NCI-H1092 (cell line): ENCODE results near the gene SAP130.

ENCODE experiments used
- DNase-seq: peaks from one replicate; lab custom pipeline; 2025; lab: John Stamatoyannopoulos, UW

Gene SAP130

DNA sequence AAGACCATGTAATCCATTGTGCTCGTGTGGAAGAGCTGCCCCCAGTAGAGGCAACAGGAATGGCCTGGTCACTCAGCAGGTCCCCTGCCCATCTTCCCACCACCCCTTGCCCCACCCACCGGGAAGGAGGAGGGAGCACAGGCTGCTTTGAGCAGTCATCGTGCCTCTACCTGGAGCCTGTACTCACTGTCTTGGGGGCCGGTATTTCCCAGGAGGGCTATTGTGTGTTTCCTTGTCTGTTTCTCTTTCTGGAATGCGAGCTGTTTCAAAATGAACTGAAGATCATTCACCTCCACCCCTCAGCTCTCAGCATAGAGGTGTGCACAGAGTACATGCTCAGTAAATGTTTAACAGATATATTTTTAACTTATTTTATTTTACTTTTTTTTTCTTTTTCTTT, 134.4 kb downstream of the SAP130 start:
- no peak for DNase-seq

GRCh38 chr2:127893033-127893432, 134.8 kb downstream of the SAP130 start:
- no peak for DNase-seq

DNA sequence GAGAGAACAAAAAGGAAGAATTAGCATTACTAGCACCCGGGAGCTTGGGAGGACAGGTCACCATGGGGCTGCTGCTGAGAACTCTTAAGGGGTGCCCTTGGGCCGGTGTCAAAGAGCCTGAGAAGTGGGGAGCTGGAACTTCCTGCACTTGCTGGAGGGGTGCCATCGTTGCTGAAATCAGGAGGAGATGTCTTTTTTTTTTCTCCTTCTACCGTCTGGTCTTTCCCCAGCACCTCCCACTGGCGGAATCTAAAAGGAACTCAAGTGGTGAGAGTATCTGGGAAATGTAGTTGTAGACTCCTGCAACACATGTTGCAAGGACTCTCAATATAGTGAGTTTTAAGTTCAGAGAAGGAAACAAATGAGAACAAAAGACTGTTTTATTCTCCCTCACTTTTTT, 136.0 kb downstream of the SAP130 start:
- no peak for DNase-seq
